K562 (cell line): ENCODE data around the gene FDX2. TPM values are rescaled to one million over a fixed set of nuclear protein-coding genes. Genes with fewer than 3 reads are reported as not detected.

ENCODE experiments used
- ARHGAP35 ChIP-seq: fragments of 450-650 bp; IDR thresholded peaks from 2 replicates; pipeline ENCODE4 v1.6.1; 2018; ENCODE audit not compliant: partially characterized antibody
- C11orf30 ChIP-seq: fragments of 450-650 bp; IDR thresholded peaks from 2 replicates; pipeline ENCODE4 v1.6.1; 2016; ENCODE audit warnings: low read depth, mild to moderate bottlenecking
- CREM ChIP-seq: IDR thresholded peaks from 2 replicates; pipeline ENCODE4 v1.6.1; 2014; ENCODE audit warnings: antibody characterized with exemption, low read depth
- ELF4 ChIP-seq: fragments of 450-650 bp; formaldehyde crosslinking; IDR thresholded peaks from 2 replicates; pipeline ENCODE4 v1.4.0; 2022; ENCODE audit warnings: missing genetic modification characterization
- HLTF ChIP-seq: fragments of 450-650 bp; IDR thresholded peaks from 2 replicates; pipeline ENCODE4 v1.6.1; 2016
- HOXB6 ChIP-seq: fragments of 250-450 bp; sonication (Bioruptor Pico); IDR thresholded peaks from 2 replicates; pipeline ENCODE4 v1.5.1; 2022; ENCODE audit warnings: mild to moderate bottlenecking, borderline replicate concordance
- KAT8 ChIP-seq: fragments of 450-650 bp; IDR thresholded peaks from 2 replicates; pipeline ENCODE4 v1.6.1; 2016; ENCODE audit warnings: low read depth, mild to moderate bottlenecking
- NFE2L1 ChIP-seq: fragments of 450-650 bp; IDR thresholded peaks from 2 replicates; pipeline ENCODE4 v1.6.1; 2016; ENCODE audit warnings: missing genetic modification characterization, low read depth, mild to moderate bottlenecking, missing compliant biosample characterization, moderate library complexity, borderline replicate concordance
- NFXL1 ChIP-seq: fragments of 450-650 bp; formaldehyde crosslinking; IDR thresholded peaks from 2 replicates; pipeline ENCODE4 v1.4.0; 2021; ENCODE audit warnings: mild to moderate bottlenecking
- SAFB ChIP-seq: fragments of 200-400 bp; formaldehyde crosslinking; IDR thresholded peaks from 2 replicates; pipeline ENCODE4 v1.6.1; 2017; ENCODE audit warnings: low read depth, low read length, borderline replicate concordance
- SFPQ ChIP-seq: fragments of 200-400 bp; formaldehyde crosslinking; IDR thresholded peaks from 2 replicates; pipeline ENCODE4 v1.6.1; 2017; ENCODE audit warnings: mild to moderate bottlenecking, low read depth, low read length, moderate library complexity
- SIX5 ChIP-seq, 2 experiments: IDR thresholded peaks; 2 replicates each; pipeline ENCODE4 v1.6.1; 2011; ENCODE audit warnings: low read length in 2 of 2, borderline replicate concordance in 1 of 2, low read depth in 1 of 2, mild to moderate bottlenecking in 1 of 2, moderate library complexity in 1 of 2; ENCODE audit not compliant: insufficient read depth in 1 of 2
- TCF7L2 ChIP-seq: fragments of 150-350 bp; IDR thresholded peaks from 2 replicates; pipeline ENCODE4 v1.6.1; 2016; ENCODE audit warnings: low read depth, mild to moderate bottlenecking, low read length, moderate library complexity
- ZC3H4 ChIP-seq: sonication (generic); formaldehyde crosslinking; IDR thresholded peaks from 2 replicates; pipeline ENCODE4 v1.9.0; 2021; ENCODE audit warnings: missing genetic modification reagents, borderline replicate concordance
- ZKSCAN3 ChIP-seq: fragments of 250-450 bp; sonication (Bioruptor Pico); IDR thresholded peaks from 2 replicates; pipeline ENCODE4 v1.4.0; 2020
- ZNF23 ChIP-seq: fragments of 250-450 bp; sonication (Bioruptor Pico); IDR thresholded peaks from 2 replicates; pipeline ENCODE4 v1.4.0; 2020; ENCODE audit warnings: mild to moderate bottlenecking
- ZNF398 ChIP-seq: fragments of 250-450 bp; sonication (Bioruptor Pico); IDR thresholded peaks from 2 replicates; pipeline ENCODE4 v1.8.0; 2021; ENCODE audit warnings: moderate library complexity, mild to moderate bottlenecking, inconsistent platforms
- ZNF408 ChIP-seq: fragments of 250-450 bp; sonication (Bioruptor Pico); IDR thresholded peaks from 2 replicates; pipeline ENCODE4 v1.4.0; 2020; ENCODE audit warnings: low read depth, mild to moderate bottlenecking, moderate library complexity
- ZNF57 ChIP-seq: fragments of 450-650 bp; formaldehyde crosslinking; IDR thresholded peaks from 2 replicates; pipeline ENCODE4 v1.4.0; 2020; ENCODE audit warnings: mild to moderate bottlenecking, moderate library complexity
- ZNF707 ChIP-seq: fragments of 250-450 bp; sonication (Bioruptor Pico); conservative IDR thresholded peaks from 2 replicates; pipeline ENCODE4 v1.8.0; 2022; ENCODE audit warnings: inconsistent platforms, mild to moderate bottlenecking, moderate library complexity
- ZNF785 ChIP-seq: fragments of 250-450 bp; sonication (Bioruptor Pico); IDR thresholded peaks from 2 replicates; pipeline ENCODE4 v1.4.0; 2020; ENCODE audit warnings: mild to moderate bottlenecking
- polyA plus RNA-seq, 8 experiments: library from polyadenylated mRNA; depleted of rRNA in 4 of 8; stranded (reverse) in 5 of 8; unstranded in 3 of 8; fragments of >200 nt; fragmentation: Nextera tagmentation in 2 of 8; fragmentation: Illumina TruSeq in 1 of 8; extraction: Ambion mirVana in 2 of 8; extraction: Trizol in 1 of 8; gene quantifications; 2 replicates each; pipeline versions ENCODE4 v1.2.1 to v1.2.3, GENCODE V29; 2011 to 2014; ENCODE audit warnings: inconsistent platforms in 1 of 8, missing spikeins in 1 of 8
- total RNA-seq, 7 experiments: library from RNA; depleted of rRNA in 6 of 7; stranded (reverse); fragments of >200 nt in 6 of 7; fragmentation: Illumina TruSeq in 2 of 7; extraction: Trizol in 2 of 7; gene quantifications; 2 replicates each; pipeline versions ENCODE4 v1.2.1 to v1.2.3, GENCODE V29; 2011 to 2021; ENCODE audit warnings: low replicate concordance in 1 of 7
- TF ChIP-seq, protein P1 (sequence below): sonication (generic); formaldehyde crosslinking; IDR thresholded peaks from 2 replicates; pipeline ENCODE4 v1.5.0; 2020; ENCODE audit warnings: missing genetic modification reagents
- TF ChIP-seq, protein P2 (sequence below), 3 experiments: IDR thresholded peaks in 2 of 3; conservative IDR thresholded peaks in 1 of 3; 2 replicates each; pipeline ENCODE4 v1.5.1; 2011 to 2012; ENCODE audit warnings: low read length in 3 of 3, mild to moderate bottlenecking in 3 of 3, control low read depth in 2 of 3, improper control_type of control experiment in 1 of 3, inconsistent platforms in 1 of 3, low read depth in 1 of 3, mixed read lengths in 1 of 3, moderate library complexity in 1 of 3; ENCODE audit not compliant: insufficient read depth in 2 of 3

FDX2 gene
- total and polyA plus RNA-seq, 9 of the 15 experiments (the other 6 are each of a cell fraction or from before 2014, with no cell fraction given): 2.5 to 49.8 (median 29.7) TPM

GRCh38 chr19:10289836-10290356 lies 25.9 kb downstream of the FDX2 start, which contains the start of gene ICAM5 (continued):
- TF ChIP-seq ZNF398 (CRISPR knock-in tag) (no peak), NFE2L1 (tag) (no peak), ZNF785 (CRISPR knock-in tag) (no peak), ARHGAP35 (peak; percentile 8), SFPQ (no peak), CREM (no peak), NFXL1 (no peak), ZNF408 (CRISPR knock-in tag) (no peak), TCF7L2 (no peak), HLTF (0 out of 2 replicates have a peak, but pooled peaks have one; percentile 40), SAFB (peak; percentile 70; the same call in 1 of the 2 replicates), ZNF23 (CRISPR knock-in tag) (no peak), ZNF57 (CRISPR knock-in tag) (0 out of 2 replicates have a peak, but pooled peaks have one; percentile 30), ZKSCAN3 (CRISPR knock-in tag) (no peak), ELF4 (CRISPR knock-in tag) (no peak), KAT8 (no peak), SIX5 (IDR thresholded peaks at IDR 0.05; ENCODE audit: borderline replicate concordance in 1 of 2, insufficient read depth in 1 of 2, low read depth in 1 of 2, low read length in 2 of 2) (no peak), HOXB6 (no peak), ZNF707 (CRISPR knock-in tag) (no peak), ZC3H4 (no peak), C11orf30 (no peak)
- TF ChIP-seq, protein P1, sequence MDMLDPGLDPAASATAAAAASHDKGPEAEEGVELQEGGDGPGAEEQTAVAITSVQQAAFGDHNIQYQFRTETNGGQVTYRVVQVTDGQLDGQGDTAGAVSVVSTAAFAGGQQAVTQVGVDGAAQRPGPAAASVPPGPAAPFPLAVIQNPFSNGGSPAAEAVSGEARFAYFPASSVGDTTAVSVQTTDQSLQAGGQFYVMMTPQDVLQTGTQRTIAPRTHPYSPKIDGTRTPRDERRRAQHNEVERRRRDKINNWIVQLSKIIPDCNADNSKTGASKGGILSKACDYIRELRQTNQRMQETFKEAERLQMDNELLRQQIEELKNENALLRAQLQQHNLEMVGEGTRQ (CRISPR knock-in tag): no peak
- TF ChIP-seq, protein P2, sequence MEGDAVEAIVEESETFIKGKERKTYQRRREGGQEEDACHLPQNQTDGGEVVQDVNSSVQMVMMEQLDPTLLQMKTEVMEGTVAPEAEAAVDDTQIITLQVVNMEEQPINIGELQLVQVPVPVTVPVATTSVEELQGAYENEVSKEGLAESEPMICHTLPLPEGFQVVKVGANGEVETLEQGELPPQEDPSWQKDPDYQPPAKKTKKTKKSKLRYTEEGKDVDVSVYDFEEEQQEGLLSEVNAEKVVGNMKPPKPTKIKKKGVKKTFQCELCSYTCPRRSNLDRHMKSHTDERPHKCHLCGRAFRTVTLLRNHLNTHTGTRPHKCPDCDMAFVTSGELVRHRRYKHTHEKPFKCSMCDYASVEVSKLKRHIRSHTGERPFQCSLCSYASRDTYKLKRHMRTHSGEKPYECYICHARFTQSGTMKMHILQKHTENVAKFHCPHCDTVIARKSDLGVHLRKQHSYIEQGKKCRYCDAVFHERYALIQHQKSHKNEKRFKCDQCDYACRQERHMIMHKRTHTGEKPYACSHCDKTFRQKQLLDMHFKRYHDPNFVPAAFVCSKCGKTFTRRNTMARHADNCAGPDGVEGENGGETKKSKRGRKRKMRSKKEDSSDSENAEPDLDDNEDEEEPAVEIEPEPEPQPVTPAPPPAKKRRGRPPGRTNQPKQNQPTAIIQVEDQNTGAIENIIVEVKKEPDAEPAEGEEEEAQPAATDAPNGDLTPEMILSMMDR (IDR thresholded peaks at IDR 0.05 in 2 of 3, conservative IDR thresholded peaks at IDR 0.05 in 1 of 3; ENCODE audit: insufficient read depth in 2 of 3, low read depth in 1 of 3, low read length in 3 of 3): no peak
